Measurements from ENCODE around the gene PCNX2.

Gene PCNX2

DNA sequence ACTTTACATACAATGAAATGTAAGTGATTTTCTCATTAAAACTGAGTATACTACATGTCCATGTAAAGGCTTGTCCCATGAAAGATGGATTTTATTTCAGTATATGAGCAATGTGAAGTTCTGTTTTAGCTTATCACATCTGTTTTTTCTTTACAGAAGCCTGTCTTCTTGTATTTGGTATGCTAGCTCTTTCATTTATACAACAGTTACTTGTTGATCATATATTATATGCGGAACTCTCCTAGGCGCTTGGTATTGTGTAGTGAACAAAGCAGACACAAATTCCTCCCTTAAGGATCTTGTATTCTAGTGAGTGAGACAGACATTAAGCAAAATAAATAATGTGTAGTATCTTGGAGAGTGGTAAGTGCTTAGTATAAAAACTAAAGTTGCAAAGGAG, 42.6 kb upstream of the PCNX2 start:
- H3K4me3 ChIP-seq (replicated peaks; ENCODE audit: low read depth, low read length): no peak overlapping the region
- no peak for DNase-seq (ENCODE audit: extremely low read depth, low read depth)
- TF ChIP-seq, protein P1, sequence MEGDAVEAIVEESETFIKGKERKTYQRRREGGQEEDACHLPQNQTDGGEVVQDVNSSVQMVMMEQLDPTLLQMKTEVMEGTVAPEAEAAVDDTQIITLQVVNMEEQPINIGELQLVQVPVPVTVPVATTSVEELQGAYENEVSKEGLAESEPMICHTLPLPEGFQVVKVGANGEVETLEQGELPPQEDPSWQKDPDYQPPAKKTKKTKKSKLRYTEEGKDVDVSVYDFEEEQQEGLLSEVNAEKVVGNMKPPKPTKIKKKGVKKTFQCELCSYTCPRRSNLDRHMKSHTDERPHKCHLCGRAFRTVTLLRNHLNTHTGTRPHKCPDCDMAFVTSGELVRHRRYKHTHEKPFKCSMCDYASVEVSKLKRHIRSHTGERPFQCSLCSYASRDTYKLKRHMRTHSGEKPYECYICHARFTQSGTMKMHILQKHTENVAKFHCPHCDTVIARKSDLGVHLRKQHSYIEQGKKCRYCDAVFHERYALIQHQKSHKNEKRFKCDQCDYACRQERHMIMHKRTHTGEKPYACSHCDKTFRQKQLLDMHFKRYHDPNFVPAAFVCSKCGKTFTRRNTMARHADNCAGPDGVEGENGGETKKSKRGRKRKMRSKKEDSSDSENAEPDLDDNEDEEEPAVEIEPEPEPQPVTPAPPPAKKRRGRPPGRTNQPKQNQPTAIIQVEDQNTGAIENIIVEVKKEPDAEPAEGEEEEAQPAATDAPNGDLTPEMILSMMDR (IDR thresholded peaks at IDR 0.05; ENCODE audit: low read depth, low read length, missing control alignments): no peak

GRCh38 chr1:233337505-233337904, 42.0 kb upstream of the PCNX2 start:
- H3K4me3 ChIP-seq (replicated peaks; ENCODE audit: low read depth, low read length): no peak overlapping the region
- TF ChIP-seq, protein P1 (IDR thresholded peaks at IDR 0.05; ENCODE audit: low read depth, low read length, missing control alignments): no peak
- DNase-seq (ENCODE audit: extremely low read depth, low read depth): no peak

- no peak overlapping the region for H3K4me3 ChIP-seq (replicated peaks; ENCODE audit: low read depth, low read length)
- no peak for DNase-seq (ENCODE audit: extremely low read depth, low read depth)
- TF ChIP-seq, protein P1 (IDR thresholded peaks at IDR 0.05; ENCODE audit: low read depth, low read length, missing control alignments): no peak
Measured at GRCh38 chr1:233336554-233337456, 41.3 kb upstream of the PCNX2 start.

DNA sequence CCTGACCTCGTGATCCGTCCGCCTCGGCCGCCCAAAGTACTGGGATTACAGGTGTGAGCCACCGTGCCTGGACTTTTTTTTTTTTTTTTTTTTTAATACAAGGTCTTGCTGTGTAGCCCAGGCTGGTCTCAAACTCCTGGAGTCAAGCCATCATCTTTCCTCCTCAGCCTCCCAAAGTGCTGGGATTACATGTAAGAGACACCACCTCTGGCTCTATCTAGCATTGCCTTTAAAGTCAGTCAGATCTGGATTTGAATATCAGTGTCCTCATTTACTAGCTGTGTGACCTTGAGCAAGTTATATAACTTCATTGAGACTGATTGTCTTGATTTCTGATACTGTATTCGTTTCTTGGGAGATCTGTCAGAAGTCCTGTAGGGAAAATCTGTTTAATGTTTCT, 38.6 kb upstream of the PCNX2 start:
- no peak overlapping the region for H3K4me3 ChIP-seq (replicated peaks; ENCODE audit: low read depth, low read length)
- DNase-seq (ENCODE audit: extremely low read depth, low read depth): no peak
- TF ChIP-seq, protein P1 (IDR thresholded peaks at IDR 0.05; ENCODE audit: low read depth, low read length, missing control alignments): no peak

- no peak for DNase-seq (ENCODE audit: extremely low read depth, low read depth)
- TF ChIP-seq, protein P1 (IDR thresholded peaks at IDR 0.05; ENCODE audit: low read depth, low read length, missing control alignments): no peak
Measured at GRCh38 chr1:233333086-233333485, 37.6 kb upstream of the PCNX2 start.

GRCh38 chr1:233331676-233332519, 36.4 kb upstream of the PCNX2 start:
- TF ChIP-seq, protein P1 (IDR thresholded peaks at IDR 0.05; ENCODE audit: low read depth, low read length, missing control alignments): no peak
- no peak for DNase-seq (ENCODE audit: extremely low read depth, low read depth)
- H3K4me3 ChIP-seq (replicated peaks; ENCODE audit: low read depth, low read length): no peak overlapping the region

More at GRCh38 chr1:233333086-233333485, 37.6 kb upstream of the PCNX2 start:
- no peak overlapping the region for H3K4me3 ChIP-seq (replicated peaks; ENCODE audit: low read depth, low read length)

Data from HFF-Myc (cell line).